NCI-H82 treated with DMSO at 0.1 percent for 48 hours (cell line): ENCODE measurements around the gene ASTN2.
A peak's percentile ranks its signal among the peaks of the same experiment; 100 is the strongest.

Source experiments
- DNase-seq: peaks from one replicate; lab custom pipeline; 2025; ENCODE audit not compliant: unreplicated experiment; lab: John Stamatoyannopoulos, UW

Gene ASTN2

DNA sequence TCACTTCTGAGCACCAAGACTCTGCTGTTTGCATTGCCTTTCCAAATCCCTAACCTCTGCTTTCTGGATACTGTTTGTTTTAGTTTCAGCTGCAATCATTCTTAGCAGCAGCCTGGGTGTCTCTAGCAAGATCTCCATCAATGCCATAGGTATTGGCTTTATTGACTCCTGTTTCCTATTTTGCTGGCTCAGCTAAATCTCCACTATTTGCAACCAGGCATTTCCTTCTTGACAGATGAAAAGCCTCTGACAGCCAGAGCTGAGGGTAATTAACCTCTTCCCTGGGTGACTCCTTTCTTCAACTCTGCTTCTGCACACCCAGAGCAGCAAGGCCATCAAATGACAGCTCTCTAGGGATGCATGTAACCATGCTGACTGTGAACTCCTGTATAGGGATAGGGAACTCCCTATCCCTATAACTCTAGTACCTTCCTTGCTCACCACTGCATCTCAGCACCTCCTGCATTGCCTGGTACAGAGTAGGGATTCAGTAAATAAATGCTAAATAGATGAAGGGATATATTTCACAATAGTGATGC lies 434.2 kb downstream of the ASTN2 start:
- no peak for DNase-seq

DNA sequence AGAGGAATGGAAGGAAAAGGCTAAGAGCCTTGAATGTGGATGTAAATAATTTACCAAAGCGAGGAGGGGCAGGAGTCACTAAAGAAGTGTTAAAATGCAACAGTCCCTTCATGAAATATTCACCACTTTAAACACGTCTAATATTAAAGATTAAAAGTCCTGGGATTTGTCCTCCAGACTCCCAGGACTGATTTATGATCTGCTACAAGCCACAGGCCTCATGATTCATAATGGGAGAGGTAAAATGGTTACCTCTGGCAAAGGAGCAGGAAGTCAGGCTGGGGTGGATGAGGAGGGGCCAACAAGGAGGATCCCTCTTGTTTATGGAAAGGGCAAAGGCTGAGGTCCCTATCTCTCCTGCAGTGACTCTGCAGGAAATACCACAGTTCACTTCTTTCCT lies 435.4 kb downstream of the ASTN2 start:
- DNase-seq, result no peak

DNA sequence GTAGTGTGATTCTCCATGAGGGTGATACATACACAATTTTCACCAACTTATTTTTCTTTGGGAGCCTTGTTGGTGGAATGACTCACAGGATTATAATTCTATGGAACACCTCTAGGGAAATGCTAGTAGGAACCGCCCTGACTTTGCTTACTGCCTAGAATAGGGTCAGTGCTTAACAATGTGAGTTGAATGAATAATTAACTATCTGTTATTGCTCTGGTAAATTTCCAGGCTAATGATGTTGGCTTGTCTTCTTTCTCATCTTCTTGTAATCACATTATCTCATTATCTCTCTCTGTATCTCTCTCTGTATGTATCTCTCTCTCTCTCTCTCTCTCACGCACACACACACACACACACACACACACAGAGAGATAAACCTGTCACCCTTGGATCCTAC lies 436.7 kb downstream of the ASTN2 start:
- peak; percentile 11 for DNase-seq

- no peak for DNase-seq
Observed at GRCh38 chr9:116975126-116975525, 439.7 kb downstream of the ASTN2 start.

DNA sequence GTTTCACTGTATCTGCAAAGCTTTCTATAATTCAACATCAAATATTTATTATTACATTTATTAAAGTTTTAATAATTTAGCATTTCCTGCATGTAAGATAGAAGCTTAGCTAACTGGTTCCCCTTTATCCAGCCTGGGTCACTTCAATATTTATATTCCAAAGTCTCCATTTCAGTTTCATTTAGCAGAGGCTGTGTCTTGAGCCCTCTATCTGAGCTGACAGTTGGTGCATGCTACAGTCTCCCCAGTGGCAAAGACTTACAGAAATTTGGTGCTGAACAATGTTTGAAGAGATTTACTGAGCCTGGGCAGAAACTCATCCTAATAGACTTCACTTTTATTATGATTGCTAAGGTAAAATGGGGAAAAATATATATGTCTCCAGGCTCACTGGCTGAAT lies 448.7 kb downstream of the ASTN2 start:
- DNase-seq, result no peak

GRCh38 chr9:116964258-116964657 lies 450.6 kb downstream of the ASTN2 start:
- DNase-seq, result no peak

- no peak for DNase-seq
Observed at GRCh38 chr9:116959809-116960208, 455.0 kb downstream of the ASTN2 start.

DNA sequence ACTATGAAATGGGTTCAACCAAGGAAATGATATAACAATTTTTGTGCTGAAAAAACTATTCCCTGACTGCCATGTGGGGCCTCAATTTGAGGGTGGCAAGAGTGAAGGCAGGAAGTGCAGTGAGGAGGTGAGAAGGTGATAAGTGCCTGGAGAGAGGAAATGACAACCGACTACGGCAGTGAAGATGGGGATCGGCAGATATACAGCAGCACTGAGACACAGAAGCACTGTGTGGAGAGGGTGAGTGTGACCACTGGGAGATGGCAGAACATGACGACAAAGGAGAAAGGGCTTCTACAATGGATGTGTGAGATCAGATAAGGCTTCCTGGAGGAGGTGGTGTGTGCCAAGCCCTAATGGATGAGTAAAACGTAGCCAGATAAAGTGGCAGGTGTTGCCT lies 456.0 kb downstream of the ASTN2 start:
- no peak for DNase-seq

DNA sequence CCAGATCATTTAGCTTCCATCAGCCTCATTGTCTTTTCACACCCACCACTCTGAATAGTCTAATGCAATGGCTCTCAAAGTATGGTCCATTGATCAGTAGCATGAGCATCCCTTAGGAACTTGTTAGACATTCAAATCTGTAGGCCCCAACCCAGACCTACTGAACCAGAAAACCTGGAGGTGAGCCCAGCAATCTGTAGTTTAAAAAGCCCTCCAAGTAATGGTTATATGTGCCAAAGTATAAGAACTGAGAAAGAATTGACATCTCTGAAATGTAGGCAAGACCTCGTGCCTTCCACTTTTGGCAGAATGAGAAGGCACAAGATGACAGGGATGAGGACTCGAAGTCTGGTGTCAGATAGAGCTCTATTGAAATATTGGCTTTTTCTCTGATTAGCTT lies 460.1 kb downstream of the ASTN2 start:
- no peak for DNase-seq

DNA sequence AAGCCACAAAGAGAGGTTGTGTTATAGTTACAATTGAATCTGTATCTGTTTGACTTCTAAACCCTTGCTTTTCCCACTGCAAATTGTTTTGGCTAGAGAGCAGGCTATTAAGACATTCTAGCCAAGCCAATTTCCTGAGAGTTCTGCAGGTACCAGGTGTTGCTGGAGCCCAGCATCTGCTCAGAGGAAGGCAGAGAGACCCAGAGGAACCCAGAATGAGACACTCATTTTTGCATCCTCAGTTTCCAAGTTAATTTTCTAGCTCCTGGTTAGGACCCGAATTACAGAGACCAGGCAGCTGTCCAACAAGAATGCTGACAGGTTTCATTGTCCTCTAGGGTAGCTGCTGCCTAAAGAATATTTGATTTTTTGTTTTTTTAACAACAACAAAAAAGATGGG lies 461.6 kb downstream of the ASTN2 start:
- DNase-seq, result no peak

GRCh38 chr9:116952436-116952810 lies 462.4 kb downstream of the ASTN2 start:
- no peak for DNase-seq

- DNase-seq, result no peak
Observed at GRCh38 chr9:116951588-116952435, 463.0 kb downstream of the ASTN2 start.

GRCh38 chr9:116945817-116946216 lies 469.0 kb downstream of the ASTN2 start:
- DNase-seq, result no peak

DNA sequence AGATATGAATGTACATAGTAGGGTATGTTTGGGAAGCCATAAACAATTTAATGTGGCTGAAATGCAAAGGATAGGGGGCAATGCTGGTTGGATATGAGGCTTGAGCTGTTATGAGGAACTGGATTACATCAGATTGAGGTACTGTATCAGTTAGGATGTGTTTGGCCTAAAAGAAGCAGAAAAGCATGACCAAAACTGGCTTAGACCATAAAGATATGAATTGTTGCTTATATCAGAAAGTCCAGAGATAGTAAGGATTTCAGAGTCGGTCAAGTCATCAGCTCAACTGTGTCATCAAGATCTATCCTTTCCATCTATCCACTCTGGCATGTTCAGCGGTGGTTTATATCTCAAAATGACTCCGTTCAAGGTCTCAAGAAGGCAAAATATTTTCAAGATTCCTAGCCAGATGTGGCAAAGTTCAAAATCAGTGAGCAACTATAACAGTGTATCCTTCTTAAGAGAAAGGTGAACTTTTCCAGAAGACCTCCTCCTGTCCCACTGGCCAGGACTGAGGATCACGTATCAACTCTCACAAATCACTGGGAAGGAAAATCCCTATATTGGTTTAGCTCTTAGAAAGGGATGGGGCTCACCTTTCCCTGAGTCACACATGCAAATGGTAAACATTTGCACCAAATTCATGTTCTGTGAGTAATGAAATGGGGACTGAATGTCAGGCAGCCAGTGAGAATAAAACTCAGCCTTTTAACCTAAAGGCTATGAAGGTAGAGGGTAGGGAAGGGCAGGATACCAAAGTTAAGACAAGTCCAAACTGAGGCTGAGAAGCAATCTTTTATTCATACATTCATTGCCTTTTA lies 469.9 kb downstream of the ASTN2 start:
- DNase-seq, result no peak

DNA sequence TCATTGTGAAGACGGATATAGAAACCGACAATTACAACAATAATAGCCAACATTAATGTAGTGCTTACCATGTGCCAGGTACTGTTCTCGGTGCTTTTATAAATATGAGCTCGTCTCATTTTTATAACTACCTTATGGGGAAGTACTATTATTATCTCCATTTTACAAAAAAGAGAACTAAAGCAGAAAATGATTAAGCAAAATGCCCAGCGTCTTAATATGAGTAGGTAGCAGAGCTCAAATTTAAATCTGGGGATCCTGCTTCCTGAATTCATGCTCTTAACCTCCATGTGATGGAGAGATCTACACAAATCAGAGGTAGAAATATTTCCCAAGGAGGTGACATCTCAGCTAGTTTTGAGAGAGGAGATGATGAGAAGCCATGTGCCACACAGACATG lies 470.9 kb downstream of the ASTN2 start:
- DNase-seq, result no peak

DNA sequence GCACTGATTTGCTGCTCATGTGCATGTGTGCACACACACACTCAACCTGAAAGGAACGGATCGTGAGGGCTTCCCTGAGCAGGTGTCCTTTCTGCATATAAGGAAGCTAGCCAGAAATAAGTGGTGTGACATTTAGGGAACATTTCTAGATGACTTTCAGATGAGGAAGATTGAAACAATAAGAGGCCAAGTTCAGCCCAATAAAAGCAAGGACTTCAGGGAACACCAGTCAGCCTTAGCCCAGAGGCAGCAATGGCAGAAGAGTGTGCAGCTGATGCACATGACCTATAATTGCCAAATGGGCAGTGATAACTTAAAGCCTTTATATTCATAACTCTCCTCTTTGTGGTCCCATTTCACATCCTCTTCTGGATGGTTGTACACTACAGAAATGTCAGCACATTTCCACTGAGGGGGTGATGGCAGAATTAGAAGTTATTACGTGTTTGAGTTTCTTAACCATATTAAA lies 472.2 kb downstream of the ASTN2 start:
- no peak for DNase-seq

GRCh38 chr9:116941266-116941665 lies 473.6 kb downstream of the ASTN2 start:
- DNase-seq, result peak; percentile 59

DNA sequence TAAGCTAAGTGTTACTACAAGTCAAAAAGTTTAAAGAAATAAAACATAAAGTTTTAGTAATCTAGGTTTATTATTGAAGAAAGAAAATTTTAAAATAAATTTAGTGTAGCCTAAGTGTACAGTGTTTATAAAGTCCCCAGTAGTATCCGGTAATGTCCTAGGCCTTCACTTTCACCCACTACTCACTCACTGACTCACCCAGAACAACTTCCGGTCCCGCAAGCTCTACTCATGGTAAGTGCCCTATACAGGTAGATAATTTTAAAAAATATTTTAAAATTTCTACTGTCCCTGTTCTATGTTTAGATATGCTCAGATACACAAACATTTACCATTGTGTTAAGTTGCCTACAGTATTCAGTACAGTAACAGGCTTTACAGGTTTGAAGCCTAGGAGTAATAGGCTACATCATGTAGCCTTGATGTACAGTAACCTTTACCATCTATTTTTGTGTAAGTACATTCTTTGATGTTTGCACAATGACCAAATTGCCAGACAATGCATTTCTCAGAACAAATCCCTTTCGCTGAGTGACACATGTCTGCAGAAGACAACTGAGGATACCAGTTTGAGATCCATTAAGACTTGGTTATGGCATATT lies 474.1 kb downstream of the ASTN2 start:
- DNase-seq, result no peak

DNA sequence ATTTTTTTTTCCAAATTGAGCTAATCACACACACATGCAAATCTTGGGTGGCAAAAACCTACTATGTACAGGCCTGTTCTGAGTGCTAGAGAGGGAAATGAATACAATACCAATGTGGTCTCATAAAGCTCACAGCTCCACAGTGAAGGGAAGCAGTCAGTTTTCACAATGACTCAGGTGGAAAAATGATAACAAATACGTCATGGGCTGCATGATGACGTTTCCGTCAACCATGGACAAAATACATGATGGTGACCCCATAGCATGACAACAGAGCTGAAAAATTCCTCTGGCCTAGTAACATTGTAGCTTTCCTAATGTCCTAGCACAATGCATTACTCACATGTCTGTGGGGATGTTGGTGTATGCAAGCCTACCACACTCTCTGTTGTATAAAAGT lies 475.2 kb downstream of the ASTN2 start:
- no peak for DNase-seq

- no peak for DNase-seq
Observed at GRCh38 chr9:116939161-116939560, 475.7 kb downstream of the ASTN2 start.

DNA sequence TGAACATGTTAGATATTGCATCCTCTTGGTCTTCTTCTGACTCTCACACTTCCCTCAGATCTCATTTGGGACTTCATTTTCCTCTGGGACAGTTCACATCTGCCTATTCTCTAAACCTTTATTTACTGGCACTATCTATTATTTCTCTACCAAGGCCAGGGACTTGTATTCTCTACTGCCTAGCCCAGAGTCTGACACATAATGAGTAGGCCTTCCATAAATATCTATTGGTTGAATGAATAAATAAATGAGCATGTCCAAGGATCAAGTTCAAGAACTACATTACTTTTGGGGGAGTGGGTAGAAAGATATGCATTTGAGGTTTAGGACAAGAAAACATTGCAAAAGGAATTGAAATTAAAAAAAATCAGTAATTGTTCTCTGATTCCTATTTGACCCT lies 477.5 kb downstream of the ASTN2 start:
- no peak for DNase-seq
